Common myeloid progenitor, CD34-positive (primary cell): Measurements from ENCODE around the gene KCNN1.
"Not testable (repeated sequence)": the region's sequence is repeated elsewhere in the genome, so short reads cannot be mapped to it uniquely, and the experiment has no call there.

Source experiments
- CTCF ChIA-PET: fragments of 350-600 bp; sonication (Branson Sonifier 250); formaldehyde crosslinking; loops from one replicate; lab custom pipeline; 2021; ENCODE audit warnings: antibody characterized with exemption; lab: Charles Lee
- POLR2A ChIA-PET: fragments of 350-600 bp; sonication (Branson Sonifier 250); formaldehyde crosslinking; loops from one replicate; lab custom pipeline; 2021; ENCODE audit warnings: antibody characterized with exemption; lab: Charles Lee
- DNase-seq, 3 donors: peaks; one replicate each; pipeline versions ENCODE4 v3.0.0 to v3.0.0-alpha.2; 2013
- H3K27ac ChIP-seq, 2 experiments: 1 replicate in 1 of 2; 2 replicates in 1 of 2; pipeline ENCODE4 v1.7.0; 2013; ENCODE audit warnings: inconsistent platforms in 2 of 2, low read length in 2 of 2, mild to moderate bottlenecking in 2 of 2, low read depth in 1 of 2, moderate library complexity in 1 of 2; ENCODE audit not compliant: severe bottlenecking in 2 of 2, insufficient read depth in 1 of 2, poor library complexity in 1 of 2
- H3K27me3 ChIP-seq, 5 experiments: replicated peaks in 2 of 5; 1 replicate in 3 of 5; 2 replicates in 2 of 5; pipeline versions ENCODE4 v1.6.1 to v1.7.0; 2013; ENCODE audit warnings: low read length in 4 of 5, mild to moderate bottlenecking in 2 of 5, moderate library complexity in 2 of 5, inconsistent platforms in 1 of 5; ENCODE audit not compliant: insufficient read depth in 5 of 5, control insufficient read depth in 4 of 5
- H3K36me3 ChIP-seq, 4 experiments: 1 replicate in 2 of 4; 2 replicates in 2 of 4; pipeline versions ENCODE4 v1.6.1 to v1.7.0; 2013; ENCODE audit warnings: low read length in 3 of 4, control low read depth in 1 of 4, mild to moderate bottlenecking in 1 of 4; ENCODE audit not compliant: control insufficient read depth in 4 of 4, insufficient read depth in 4 of 4
- H3K4me1 ChIP-seq, 4 experiments: 1 replicate in 3 of 4; 2 replicates in 1 of 4; pipeline versions ENCODE4 v1.6.1 to v1.7.1; 2013; ENCODE audit warnings: low read length in 3 of 4, mild to moderate bottlenecking in 3 of 4, control low read depth in 1 of 4, inconsistent platforms in 1 of 4, moderate library complexity in 1 of 4; ENCODE audit not compliant: control insufficient read depth in 4 of 4, insufficient read depth in 4 of 4; ENCODE audit errors: control extremely low read depth in 1 of 4
- H3K4me3 ChIP-seq, 7 experiments: 1 replicate in 4 of 7; 2 replicates in 3 of 7; pipeline versions ENCODE4 v1.5.1 to v1.7.0; 2013; ENCODE audit warnings: mild to moderate bottlenecking in 7 of 7, low read length in 6 of 7, moderate library complexity in 6 of 7, inconsistent platforms in 2 of 7, low read depth in 2 of 7, control low read depth in 1 of 7; ENCODE audit not compliant: insufficient read depth in 4 of 7, control insufficient read depth in 1 of 7; ENCODE audit errors: extremely low read depth in 1 of 7
- H3K9me3 ChIP-seq, 5 experiments: 1 replicate in 4 of 5; 2 replicates in 1 of 5; pipeline versions ENCODE4 v1.6.1 to v1.7.1; 2013; ENCODE audit warnings: low read length in 4 of 5, mild to moderate bottlenecking in 2 of 5, inconsistent platforms in 1 of 5, low read depth in 1 of 5, moderate library complexity in 1 of 5; ENCODE audit not compliant: control insufficient read depth in 4 of 5, insufficient read depth in 2 of 5; ENCODE audit errors: control extremely low read depth in 1 of 5
- WGBS: methylation state at CpG from one replicate; pipeline ENCODE4 v1.1.5; 2013; ENCODE audit not compliant: insufficient coverage; 5-methylcytosine and 5-hydroxymethylcytosine counted together

The KCNN1 gene

DNA sequence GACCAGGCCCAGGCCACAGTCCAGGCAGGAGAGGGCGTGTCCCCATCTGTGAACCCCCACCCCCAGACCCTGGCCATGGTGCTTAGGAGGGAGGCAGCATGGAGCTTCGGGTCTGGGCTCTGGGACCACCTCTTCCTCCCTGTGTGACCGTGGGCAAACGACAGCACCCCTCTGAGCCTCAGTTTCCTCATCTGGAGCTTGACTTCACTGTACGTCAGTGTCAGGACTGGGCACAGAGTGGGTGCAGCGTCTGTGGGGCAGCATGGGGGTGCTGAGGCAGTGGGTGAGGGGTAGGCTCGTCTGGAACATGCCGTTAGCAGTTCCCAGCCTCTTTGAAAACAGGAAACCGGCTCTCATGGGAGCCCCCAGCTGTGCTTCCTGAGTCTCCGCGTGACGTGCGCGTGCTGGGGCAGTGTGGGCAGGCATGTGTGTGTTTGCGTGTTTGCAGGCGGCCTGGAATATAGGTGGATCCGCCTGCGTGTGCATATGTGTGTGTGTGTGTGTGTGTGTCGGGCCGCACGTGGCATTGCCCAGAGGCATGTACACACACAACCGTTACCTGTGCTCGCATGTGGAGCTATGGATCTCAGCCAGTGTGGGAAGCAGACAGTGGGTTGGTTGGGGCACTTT, 56.8 kb downstream of the KCNN1 start:
- Histone ChIP-seq H3K36me3 (no peaks in the 10 kb centered on the region), H3K27me3 (no peaks in the 10 kb centered on the region), H3K4me3 (peak overlapping the region in 4 of 7 experiments; percentile 31 to 55 (median 39)), H3K9me3 (no peaks in the 10 kb centered on the region), H3K27ac (peak overlapping the region; percentile 96), H3K4me1 (peaks cover 2 to 61% (median 52%) of the 10 kb centered on the region in 4 experiments)
- WGBS = 0% methylated on average over 10 of the region's 23 CpGs
- POLR2A ChIA-PET = interaction anchor here (0.6 to 2.8 kb wide), 14 partner anchors 11 to 258 kb away, joined by 3 to 20 read pairs (median 5); partner anchors contain the start of genes ARRDC2 and JUND
- peak; percentile 97 to 98 (median 97) for DNase-seq
- CTCF ChIA-PET = interaction anchor here (1.1 to 2.9 kb wide), 9 partner anchors 9 to 128 kb away, joined by 3 to 24 read pairs (median 5); partner anchors contain the start of gene ARRDC2

DNA sequence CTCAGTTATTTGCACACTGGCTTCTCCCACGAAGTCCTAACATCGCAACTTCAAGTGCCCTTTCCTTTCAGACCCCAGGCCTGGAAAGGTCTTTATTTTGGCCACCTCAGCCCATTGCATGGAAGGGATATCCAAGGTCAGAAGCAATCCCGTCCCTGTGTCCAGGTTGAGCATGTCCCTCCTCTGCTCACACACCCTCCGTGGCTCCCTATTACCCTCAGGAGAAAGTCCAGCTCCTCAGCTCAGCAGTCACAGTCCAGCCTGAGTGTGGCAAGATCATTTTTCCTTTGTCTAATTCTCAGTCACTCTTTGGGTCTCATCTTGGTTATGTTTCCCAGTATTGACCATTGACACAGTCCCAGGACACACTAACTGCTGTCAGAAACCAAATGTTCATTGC, 60.2 kb downstream of the KCNN1 start:
- H3K27ac ChIP-seq = no peak overlapping the region
- H3K9me3 ChIP-seq = no peaks in the 10 kb centered on the region
- POLR2A ChIA-PET = interaction anchor here (1.6 kb wide), 1 partner anchor 19 kb away, joined by 8 read pairs; the partner anchor contains the start of gene ARRDC2
- WGBS = 98% methylated on average over 4 of the region's 4 CpGs
- H3K27me3 ChIP-seq = no peaks in the 10 kb centered on the region
- DNase-seq = no peak
- H3K4me1 ChIP-seq = peaks cover 4 to 59% (median 55%) of the 10 kb centered on the region in 4 experiments
- CTCF ChIA-PET = interaction anchor here (1.1 to 1.4 kb wide), 3 partner anchors 15 to 32 kb away, joined by 3 read pairs; no protein-coding TSS in a partner anchor
- H3K36me3 ChIP-seq = no peaks in the 10 kb centered on the region
- no peak overlapping the region for H3K4me3 ChIP-seq

DNA sequence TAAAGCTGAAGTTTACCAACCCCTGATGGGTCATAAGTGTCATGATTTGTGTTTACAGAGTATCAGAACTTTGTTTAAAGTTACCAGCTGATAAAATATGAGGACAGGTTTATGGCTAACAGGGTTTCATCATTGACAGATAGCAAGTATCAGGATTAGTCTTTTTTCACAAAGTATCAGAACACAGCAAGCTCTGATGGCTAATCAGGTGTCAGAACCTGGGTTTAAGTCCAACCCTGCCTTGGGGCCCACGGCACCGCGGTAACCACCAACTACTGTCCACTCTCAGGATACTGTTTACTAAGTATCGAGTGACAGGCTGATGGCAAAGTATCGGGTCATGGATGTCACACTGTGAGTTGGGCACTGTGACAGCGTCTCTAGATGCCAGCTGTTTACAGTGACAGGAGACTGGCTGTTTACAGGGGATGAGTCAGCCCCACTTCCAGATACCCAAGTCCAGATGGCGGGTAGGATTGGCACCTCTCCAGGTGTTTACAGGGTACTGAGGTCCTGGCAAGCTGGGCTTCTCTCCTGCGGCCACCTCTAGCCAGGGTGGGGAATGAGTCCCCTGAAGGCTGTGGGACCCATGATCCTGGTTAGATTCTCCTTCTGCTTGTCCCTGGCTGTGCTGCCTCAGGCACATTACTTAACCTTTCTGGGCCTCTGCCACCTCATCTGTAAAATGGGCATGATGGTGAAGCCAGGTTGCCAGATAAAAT, 62.9 kb downstream of the KCNN1 start:
- 91% methylated on average over 8 of the region's 8 CpGs for WGBS
- Histone ChIP-seq H3K4me1 (peaks cover 2 to 49% (median 35%) of the 10 kb centered on the region in 4 experiments), H3K27me3 (no peaks in the 10 kb centered on the region), H3K9me3 (no peaks in the 10 kb centered on the region), H3K27ac (no peak overlapping the region), H3K36me3 (no peaks in the 10 kb centered on the region), H3K4me3 (no peak overlapping the region)
- CTCF ChIA-PET = interaction anchor here (0.9 to 1.7 kb wide), 6 partner anchors 9 to 84 kb away, joined by 3 to 6 read pairs (median 3); no protein-coding TSS in a partner anchor
- peak in 2 of 3 donors; percentile 72 to 80 for DNase-seq
- POLR2A ChIA-PET = no interaction called here

DNA sequence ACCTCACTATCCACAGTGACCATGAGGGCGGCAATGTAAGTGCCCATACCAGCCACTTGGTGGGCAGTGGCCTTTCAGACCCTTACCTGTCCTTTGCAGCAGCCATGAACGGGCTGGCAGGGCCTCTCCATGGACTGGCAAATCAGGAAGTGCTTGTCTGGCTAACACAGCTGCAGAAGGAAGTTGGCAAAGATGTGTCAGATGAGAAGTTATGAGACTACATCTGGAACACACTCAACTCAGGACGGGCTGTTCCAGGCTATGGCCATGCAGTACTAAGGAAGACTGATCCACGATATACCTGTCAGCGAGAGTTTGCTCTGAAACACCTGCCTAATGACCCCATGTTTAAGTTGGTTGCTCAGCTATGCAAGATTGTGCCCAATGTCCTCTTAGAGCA, 64.5 kb downstream of the KCNN1 start:
- peaks cover 2 to 50% (median 32%) of the 10 kb centered on the region in 4 experiments for H3K4me1 ChIP-seq
- not testable (repeated sequence) for H3K27ac ChIP-seq, H3K36me3 ChIP-seq, H3K9me3 ChIP-seq, H3K4me3 ChIP-seq, H3K27me3 ChIP-seq
- CTCF ChIA-PET = interaction anchor here (1.4 to 1.7 kb wide), 3 partner anchors 7 to 25 kb away, joined by 4 to 6 read pairs (median 4); partner anchors contain the start of gene ARRDC2
- DNase-seq = peak in 2 of 3 donors; percentile 53 to 71
- 23% methylated on average over 5 of the region's 5 CpGs for WGBS
- POLR2A ChIA-PET = interaction anchor here (1.0 kb wide), 1 partner anchor 26 kb away, joined by 3 read pairs; no protein-coding TSS in a partner anchor

DNA sequence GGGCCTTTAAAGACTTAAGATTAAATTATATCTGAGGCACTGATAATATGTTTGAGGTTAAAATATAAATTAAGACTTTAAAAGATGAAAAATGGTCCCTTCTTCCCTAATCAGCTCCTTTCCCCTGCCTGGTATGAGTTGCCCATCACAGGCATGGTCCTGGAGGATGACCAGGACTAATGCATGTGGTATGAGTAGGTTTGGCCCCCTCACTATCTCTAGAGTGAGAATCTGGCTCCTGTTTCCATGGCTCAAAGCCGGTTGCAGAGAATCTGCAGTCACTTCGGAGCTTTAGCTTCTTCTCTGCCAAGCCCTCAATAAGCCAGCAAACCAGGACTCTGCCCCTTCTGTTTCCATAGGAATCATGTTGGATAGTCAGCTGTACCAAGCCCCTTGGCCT, 65.2 kb downstream of the KCNN1 start:
- POLR2A ChIA-PET = interaction anchor here (1.0 kb wide), 1 partner anchor 26 kb away, joined by 3 read pairs; no protein-coding TSS in a partner anchor
- not testable (repeated sequence) for H3K27ac ChIP-seq
- CTCF ChIA-PET = interaction anchor here (0.8 to 1.7 kb wide), 4 partner anchors 8 to 96 kb away, joined by 3 to 6 read pairs (median 4); partner anchors contain the start of gene ARRDC2

DNA sequence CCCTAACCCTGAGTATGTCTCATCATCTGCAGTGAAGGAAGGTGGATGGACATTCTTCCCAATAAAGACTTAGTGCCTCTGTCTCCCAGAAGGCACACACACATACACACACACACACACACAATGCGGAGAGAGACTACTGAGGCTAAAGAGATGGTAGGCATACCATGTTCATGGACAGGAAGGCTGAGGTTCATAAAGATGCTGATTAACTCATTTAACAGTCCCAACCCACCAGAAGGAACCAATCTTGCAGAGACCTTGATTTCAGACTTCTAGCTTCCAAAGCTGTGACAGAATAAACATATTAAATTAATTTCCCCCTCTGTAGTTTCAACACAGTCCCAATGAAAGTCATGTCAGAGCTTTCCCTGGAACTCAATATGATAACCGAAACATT, 74.1 kb downstream of the KCNN1 start:
- H3K4me1 ChIP-seq = peaks cover 0 to 26% (median 21%) of the 10 kb centered on the region in 4 experiments
- POLR2A ChIA-PET = no interaction called here
- CTCF ChIA-PET = interaction anchor here (0.7 to 2.0 kb wide), 3 partner anchors 12 to 18 kb away, joined by 4 to 6 read pairs (median 6); no protein-coding TSS in a partner anchor
- H3K9me3 ChIP-seq = peaks cover 0 to 2% (median 0%) of the 10 kb centered on the region in 5 experiments
- no peaks in the 10 kb centered on the region for H3K36me3 ChIP-seq
- no peak overlapping the region for H3K4me3 ChIP-seq
- no peaks in the 10 kb centered on the region for H3K27me3 ChIP-seq
- H3K27ac ChIP-seq = no peak overlapping the region
- WGBS = 90% methylated on average over 1 of the region's 2 CpGs
- no peak for DNase-seq

More for the DNA sequence above, 65.2 kb downstream of the KCNN1 start:
- not testable (repeated sequence) for H3K9me3 ChIP-seq, H3K4me3 ChIP-seq, H3K27me3 ChIP-seq, H3K36me3 ChIP-seq, DNase-seq
- WGBS = no CpG with 5 or more reads among the region's 2 CpGs
- peaks cover 2 to 50% (median 31%) of the 10 kb centered on the region in 4 experiments for H3K4me1 ChIP-seq
